Measurements from ENCODE around the gene CDCA5.

Gene CDCA5

DNA sequence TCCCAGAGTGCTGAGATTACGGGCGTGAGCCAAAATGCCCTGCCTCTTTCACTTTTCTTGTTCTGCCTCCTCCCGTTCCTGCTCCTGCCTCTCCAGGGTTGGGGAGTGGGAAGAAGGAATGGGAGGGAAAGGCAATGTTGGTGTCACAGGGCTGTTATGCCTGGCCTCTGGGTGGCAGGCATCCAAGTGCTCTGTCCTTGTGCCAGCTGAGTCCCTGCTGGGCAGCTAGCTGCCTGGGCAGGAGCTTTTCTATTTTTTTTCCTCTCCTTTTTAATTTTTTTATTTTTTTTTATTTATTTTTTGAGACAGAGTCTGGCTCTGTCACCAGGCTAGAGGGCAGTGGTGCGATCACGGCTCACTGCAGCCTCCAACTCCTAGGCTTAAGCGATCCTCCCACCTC is 46.9 kb downstream of the CDCA5 start:
- intact Hi-C loops (cut with DNase I; ENCODE audit: low total_unique reads), result no loop called here
- H3K27ac ChIP-seq, result peak overlapping the region; percentile 27 to 29
- peak; percentile 38 to 84 for DNase-seq
- no peaks in the 10 kb centered on the region for H3K27me3 ChIP-seq
- peaks cover 0 to 15% (median 10%) of the 10 kb centered on the region in 4 donors for H3K4me1 ChIP-seq
- no peak overlapping the region for H3K4me3 ChIP-seq
- H3K9me3 ChIP-seq, result no peaks in the 10 kb centered on the region
- peaks cover 53 to 80% (median 58%) of the 10 kb centered on the region in 3 donors for H3K36me3 ChIP-seq
- TF ChIP-seq, protein P1, sequence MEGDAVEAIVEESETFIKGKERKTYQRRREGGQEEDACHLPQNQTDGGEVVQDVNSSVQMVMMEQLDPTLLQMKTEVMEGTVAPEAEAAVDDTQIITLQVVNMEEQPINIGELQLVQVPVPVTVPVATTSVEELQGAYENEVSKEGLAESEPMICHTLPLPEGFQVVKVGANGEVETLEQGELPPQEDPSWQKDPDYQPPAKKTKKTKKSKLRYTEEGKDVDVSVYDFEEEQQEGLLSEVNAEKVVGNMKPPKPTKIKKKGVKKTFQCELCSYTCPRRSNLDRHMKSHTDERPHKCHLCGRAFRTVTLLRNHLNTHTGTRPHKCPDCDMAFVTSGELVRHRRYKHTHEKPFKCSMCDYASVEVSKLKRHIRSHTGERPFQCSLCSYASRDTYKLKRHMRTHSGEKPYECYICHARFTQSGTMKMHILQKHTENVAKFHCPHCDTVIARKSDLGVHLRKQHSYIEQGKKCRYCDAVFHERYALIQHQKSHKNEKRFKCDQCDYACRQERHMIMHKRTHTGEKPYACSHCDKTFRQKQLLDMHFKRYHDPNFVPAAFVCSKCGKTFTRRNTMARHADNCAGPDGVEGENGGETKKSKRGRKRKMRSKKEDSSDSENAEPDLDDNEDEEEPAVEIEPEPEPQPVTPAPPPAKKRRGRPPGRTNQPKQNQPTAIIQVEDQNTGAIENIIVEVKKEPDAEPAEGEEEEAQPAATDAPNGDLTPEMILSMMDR (IDR thresholded peaks at IDR 0.05), result no peak

- TF ChIP-seq, protein P1 (IDR thresholded peaks at IDR 0.05), result no peak
- no peak for DNase-seq
- Histone ChIP-seq H3K27ac (no peak overlapping the region), H3K36me3 (peaks cover 60 to 91% (median 65%) of the 10 kb centered on the region in 3 donors), H3K4me3 (no peak overlapping the region), H3K4me1 (peaks cover 0 to 11% (median 5%) of the 10 kb centered on the region in 4 donors), H3K9me3 (no peaks in the 10 kb centered on the region), H3K27me3 (no peaks in the 10 kb centered on the region)
- intact Hi-C loops (cut with DNase I; ENCODE audit: low total_unique reads), result no loop called here
These were observed 48.3 kb downstream of the CDCA5 start for GRCh38 chr11:65035579-65035978.

DNA sequence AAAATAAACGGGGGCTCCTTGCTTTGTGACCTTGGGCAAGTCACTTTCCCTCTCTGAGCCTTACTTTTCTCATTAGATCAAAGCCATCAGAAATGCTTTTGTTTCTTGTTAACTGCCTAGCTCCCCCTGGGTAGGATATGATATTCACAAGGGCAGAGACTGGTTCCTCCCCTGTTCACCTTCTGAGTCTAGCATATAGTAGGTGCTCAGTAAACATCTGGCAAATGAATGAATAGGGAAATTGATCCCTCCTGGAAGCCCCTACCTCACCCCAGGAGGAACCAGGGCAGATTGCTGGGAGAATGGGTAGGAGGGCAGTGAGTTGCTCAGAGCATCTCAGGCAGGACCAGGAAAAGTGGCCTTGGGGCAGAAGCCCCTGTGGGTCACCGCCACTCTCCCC is 49.4 kb downstream of the CDCA5 start:
- Histone ChIP-seq H3K27me3 (no peaks in the 10 kb centered on the region), H3K9me3 (no peaks in the 10 kb centered on the region), H3K4me1 (peaks cover 0 to 5% (median 2%) of the 10 kb centered on the region in 4 donors), H3K27ac (no peak overlapping the region), H3K36me3 (peaks cover 60 to 85% (median 65%) of the 10 kb centered on the region in 3 donors), H3K4me3 (no peak overlapping the region)
- intact Hi-C loops (cut with DNase I; ENCODE audit: low total_unique reads), result no loop called here
- TF ChIP-seq, protein P1 (IDR thresholded peaks at IDR 0.05), result no peak
- DNase-seq, result no peak

DNA sequence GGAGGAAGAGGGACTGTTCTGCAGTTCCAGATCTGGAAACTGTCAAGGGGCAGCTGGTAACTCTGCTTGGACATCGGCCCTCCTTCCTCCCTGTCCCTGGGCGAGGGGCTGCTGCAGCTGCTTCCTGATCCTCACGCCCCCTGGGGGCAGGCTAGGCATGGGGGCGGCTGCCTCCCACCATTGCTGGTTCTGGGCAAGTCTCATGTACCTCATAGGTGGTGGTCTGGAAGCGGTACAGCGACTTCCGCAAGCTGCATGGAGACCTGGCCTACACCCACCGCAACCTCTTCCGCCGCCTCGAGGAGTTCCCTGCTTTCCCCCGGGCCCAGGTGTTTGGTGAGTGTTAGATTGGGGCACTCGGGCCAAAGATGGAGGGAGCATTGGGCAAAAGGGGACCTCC is 51.6 kb downstream of the CDCA5 start:
- Histone ChIP-seq H3K27me3 (no peaks in the 10 kb centered on the region), H3K36me3 (peaks cover 49 to 63% (median 52%) of the 10 kb centered on the region in 3 donors), H3K4me1 (peaks cover 0 to 19% (median 12%) of the 10 kb centered on the region in 4 donors), H3K4me3 (no peak overlapping the region), H3K27ac (no peak overlapping the region), H3K9me3 (no peaks in the 10 kb centered on the region)
- intact Hi-C loops (cut with DNase I; ENCODE audit: low total_unique reads), result no loop called here
- DNase-seq, result no peak
- TF ChIP-seq, protein P1 (IDR thresholded peaks at IDR 0.05), result no peak

Data from tibial artery (tissue), 4 donors.